SKM-1 treated with dmso at 0.1 percent for 144 hours (cell line): ENCODE data around the gene KIF1B.

Experiments
- DNase-seq: peaks from one replicate; lab custom pipeline; 2025; ENCODE audit not compliant: unreplicated experiment; lab: John Stamatoyannopoulos, UW

The KIF1B gene

DNA sequence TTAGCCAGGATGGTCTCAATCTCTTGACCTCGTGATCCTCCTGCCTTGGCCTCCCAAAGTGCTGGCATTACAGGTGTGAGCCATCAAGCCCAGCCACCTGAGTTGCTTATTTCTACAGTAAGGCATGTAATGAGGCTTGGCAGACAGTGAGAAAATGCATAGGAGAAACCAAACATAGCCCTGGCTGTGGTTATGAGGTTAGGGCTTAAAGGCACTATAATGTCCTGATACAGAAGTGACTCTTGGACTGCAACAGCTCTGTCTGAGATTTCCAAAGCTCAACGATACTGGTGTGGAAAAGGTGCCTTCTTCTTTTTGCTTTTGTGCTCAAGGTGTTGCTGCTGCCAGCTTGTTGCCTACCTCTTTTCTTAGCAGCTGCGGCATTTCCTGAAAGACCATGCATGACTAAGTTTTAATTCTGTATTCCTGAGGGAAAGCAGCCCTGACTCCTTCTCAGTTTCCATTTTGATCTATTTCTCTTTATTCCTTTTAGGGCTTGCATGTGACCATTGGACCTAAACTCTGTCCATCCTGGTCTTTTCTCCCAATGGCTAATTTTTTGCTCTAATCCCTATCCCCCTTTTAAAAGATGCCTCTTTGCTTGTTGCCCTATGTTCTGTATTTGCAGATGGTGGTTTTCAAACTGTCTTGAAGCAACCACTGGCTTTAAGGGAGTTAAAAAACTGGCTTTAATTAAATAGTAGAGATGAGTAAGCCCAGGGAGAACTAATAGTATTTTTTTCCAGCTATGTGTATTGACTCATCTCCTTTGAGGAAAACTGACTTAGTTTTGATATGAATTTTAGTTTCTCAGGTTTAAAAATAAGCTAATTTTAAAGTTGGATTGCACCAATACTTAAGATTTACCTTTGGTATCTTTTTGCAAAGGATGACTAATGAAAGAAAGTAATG, 70.3 kb downstream of the KIF1B start:
- no peak for DNase-seq

DNA sequence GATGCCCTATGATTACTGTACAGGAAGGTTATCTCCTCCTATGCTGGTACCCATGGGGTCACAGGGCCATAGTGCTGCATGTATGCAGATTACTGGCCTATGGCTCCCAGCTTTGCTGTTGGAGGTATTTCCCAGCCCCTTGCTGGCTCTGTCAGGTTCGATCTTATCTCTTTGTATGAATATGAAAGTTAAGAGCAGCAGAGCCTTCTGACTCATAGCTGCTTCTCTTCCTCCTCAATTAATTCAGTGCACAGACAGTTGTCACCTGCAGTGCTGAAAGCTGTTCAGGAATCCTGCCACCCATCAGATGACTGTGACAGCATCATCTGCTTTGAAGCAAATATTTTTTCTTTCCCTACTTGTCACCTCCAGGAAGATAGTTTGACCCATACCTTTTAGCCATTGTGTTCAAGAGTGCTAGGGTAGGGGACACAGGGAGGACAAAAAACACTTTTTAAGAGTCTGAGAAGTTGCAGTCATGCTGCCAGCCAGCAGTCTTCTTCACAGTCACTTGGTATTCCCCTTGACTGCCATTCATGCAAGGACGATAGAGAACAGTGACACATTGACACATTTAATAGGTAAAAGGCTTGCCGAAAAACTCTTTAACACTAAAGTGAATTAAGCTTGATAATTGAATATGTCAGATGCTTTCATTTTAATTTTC, 73.1 kb downstream of the KIF1B start:
- DNase-seq: no peak

DNA sequence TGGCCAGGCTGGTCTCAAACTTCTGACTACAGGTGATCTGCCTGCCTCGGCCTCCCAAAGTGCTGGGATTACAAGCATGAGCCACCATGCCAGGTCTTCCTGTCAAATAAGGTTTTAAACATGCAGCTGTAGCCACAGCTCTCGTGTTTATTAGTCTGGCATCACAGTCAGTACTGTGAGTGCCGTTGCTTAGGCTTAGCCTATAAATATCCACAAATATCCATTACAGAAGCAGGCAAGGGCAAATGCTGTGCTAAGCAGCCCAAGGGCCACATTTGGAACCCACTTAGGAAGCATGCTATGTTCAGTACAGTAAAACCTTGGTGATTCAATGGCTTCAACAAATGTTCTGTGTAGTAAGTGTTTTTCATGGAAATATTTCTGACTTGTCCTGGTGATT, 75.9 kb downstream of the KIF1B start:
- DNase-seq: no peak

DNA sequence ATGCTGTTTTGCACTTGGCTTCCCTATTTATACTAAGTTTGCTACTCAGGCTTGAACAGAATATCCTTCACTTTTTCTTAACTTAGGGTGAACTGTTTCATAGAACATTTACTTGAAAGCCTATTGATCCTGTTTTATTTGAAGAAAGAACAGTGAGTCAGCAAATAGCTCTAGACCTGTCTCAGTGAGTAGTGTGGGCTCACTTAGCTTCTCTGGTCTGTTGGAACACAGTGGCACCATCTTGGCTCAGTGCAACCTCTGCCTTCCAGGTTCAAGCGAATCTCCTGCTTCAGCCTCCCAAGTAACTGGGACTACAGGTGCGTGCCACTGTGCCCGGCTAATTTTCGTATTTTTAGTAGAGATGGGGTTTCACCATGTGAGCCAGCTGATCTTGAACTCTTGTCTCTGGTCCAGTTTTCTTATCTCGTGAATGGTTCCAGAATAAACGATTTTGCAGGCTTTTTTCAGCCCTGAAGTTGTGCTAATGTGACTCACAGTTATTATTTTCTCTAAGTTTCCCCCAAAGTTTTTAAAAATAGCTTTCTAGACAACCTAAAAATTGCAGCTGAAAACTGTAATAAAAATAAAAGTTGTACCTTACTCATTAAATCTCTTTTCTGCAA, 76.8 kb downstream of the KIF1B start:
- DNase-seq: no peak

DNA sequence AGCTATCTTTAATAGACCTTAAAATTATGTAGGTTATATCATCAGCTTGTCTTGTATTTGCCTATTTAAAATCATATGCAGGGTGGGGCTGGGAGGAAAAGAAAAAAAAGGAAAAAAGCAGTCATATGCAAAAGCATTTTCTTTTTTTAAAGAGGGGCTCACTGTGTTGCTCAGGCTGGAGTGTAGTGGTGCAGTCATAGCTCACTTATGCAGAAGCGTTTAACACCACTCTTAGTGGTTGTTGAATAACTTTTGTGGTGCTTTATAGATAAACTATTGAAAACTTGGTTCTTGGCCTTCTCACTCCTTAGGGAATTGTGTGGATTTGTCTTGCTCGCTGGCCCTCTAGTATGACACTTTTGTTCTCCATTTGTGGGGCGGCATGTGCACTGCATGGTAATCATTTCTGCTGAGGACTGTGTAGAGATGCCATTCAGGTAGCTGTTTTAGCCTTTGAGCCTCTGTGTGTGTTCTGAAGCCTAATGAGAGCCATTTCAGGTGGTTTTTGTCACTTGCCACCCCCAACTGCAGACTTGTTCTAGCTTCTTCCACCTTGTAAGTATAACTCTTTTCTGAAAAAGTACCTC, 77.8 kb downstream of the KIF1B start:
- no peak for DNase-seq

DNA sequence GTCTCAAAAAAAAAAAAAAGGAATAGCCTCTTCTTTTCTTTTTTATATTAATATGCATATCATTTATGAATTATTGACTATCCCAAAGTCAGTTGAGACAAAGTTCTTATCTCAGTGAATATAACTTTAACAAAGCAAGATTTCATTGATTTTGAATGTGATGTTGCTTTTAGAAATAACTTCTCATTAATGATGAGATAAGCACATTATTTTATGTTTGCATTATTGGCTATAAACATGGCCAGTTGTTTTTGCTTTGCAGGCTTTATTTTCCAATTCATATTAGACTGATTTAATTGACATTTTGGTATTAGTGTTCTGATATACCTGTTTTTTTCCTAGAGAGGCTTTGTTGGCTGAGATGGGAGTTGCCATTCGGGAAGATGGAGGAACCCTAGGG, 81.3 kb downstream of the KIF1B start:
- DNase-seq: no peak

DNA sequence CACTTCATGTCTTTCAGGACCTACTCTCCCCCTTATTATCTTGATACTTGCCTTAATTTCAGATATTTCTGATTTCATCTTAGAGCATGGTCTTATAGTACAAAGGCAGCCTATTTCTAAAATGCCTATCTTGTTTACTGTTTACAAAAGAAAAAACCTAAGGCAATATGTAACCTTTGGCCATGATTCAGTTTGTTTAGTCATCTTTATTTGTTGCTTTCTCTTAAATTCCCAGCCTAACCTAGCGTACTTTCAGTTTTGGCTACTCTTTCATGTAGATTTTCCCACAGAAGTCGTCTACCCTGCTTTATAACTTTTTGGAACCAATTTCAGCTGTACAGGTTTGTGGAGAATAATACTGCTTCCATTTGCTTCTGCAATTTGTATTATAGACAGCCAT, 81.8 kb downstream of the KIF1B start:
- DNase-seq: no peak

DNA sequence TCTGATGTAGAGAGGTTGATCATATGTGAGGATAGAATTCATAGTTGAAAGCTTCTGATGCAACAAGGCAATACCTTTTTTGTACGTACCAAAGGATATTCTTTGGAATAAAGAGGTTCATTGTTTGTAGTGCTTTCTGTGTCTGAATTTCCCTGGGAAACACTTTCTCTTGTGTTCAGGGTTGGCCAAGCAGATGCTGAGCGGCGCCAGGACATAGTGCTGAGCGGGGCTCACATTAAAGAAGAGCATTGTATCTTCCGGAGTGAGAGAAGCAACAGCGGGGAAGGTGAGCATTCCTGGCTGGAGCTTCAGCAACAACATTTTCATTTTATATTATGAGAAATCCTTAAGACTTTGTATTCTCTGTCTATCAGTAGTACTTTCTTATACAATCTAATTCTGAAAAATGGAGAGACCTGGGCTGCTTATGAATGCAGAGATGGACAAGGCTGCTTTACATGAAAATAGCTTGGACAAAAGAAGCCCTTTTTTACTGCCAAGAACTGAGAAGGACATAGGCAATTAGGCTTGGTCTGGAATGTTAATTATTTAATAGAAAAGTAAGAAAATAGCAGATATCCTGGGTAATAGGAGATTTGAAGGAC, 85.2 kb downstream of the KIF1B start:
- no peak for DNase-seq

DNA sequence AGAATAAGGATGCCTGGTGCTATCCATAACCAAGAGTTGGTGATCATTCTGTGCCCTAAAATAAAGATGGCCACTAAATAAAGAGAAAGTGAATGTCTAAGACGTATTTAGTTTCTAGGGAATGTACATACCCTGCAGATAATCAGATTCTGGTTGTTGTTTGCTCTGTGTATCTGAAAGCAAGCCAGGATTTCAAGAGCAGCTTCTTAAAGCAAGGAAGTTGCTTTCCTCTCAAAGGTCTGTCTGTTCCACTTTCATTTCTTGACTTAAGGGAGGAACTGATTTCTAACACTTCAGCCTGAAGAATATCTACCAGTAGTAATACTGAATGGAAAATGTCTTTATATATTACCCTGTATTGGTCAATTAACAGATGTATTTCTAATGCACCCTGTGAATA, 88.8 kb downstream of the KIF1B start:
- no peak for DNase-seq

DNA sequence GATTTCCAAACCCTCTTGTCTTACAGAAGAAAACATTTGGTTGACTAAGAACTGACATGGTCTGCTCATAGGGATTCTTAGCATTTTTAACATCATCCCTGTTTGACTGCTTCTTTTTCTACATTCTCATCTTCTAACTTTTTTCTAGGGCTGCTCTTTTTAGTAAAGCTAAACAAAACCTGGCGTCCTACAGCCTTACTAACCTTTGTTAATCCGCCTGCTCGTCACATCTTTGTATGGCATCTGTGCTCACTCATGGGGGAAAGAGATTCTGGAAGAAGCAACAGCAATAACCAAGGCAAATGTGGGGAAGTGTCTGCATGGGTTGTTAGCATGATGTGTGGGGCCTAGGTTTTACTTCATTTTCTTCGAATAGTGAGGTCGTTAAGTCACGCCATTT, 92.0 kb downstream of the KIF1B start:
- no peak for DNase-seq

DNA sequence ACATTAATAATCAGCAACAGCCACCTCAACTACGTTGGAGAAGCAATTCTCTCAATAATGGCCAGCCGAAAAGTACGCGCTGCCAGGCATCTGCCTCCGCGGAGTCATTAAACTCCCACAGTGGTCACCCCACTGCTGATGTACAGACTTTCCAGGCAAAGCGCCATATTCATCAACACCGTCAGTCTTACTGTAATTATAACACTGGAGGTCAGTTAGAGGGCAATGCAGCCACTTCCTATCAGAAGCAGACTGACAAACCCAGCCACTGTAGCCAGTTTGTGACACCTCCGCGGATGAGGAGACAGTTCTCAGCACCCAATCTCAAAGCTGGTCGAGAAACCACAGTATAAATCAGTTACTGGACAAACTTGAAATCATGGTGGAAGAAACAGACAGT, 93.9 kb downstream of the KIF1B start:
- DNase-seq: no peak

DNA sequence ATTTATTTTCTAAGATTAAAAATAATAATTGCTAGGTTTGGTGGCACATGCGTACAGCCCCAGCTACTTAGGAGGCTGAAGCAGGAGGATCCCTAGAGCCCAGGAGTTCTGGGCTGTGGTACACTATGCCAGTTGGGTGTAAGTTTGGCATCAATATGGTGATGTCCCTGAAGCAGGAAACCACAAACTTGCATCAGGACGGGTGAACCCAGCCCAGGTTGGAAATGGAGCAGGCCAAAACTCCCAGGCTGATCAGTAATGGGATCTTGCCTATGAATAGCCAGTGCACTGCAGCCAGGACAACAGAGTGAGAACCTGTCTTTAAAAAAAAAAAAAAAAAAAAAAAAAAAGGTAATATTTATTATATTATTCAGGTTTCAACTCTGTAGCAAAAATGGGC, 96.1 kb downstream of the KIF1B start:
- no peak for DNase-seq

DNA sequence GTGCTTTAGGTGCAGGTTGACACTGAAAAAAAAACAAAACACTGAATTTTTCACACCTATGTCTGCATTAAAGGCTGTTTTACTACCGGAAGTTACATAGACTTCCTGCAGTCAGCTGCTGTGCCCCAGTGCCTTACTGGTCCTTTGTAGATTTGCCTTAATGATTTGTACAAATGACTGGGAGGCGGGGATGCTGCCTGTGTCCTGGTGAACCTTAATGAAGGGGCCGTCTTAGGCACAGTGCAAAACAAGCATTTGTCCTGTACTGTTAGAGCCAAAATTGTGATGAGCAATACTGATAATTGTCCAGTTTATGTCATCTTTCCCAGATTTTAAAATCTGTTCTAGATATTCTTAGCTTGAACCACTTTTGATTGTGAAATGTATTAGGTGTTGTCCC, 97.6 kb downstream of the KIF1B start:
- DNase-seq: no peak

DNA sequence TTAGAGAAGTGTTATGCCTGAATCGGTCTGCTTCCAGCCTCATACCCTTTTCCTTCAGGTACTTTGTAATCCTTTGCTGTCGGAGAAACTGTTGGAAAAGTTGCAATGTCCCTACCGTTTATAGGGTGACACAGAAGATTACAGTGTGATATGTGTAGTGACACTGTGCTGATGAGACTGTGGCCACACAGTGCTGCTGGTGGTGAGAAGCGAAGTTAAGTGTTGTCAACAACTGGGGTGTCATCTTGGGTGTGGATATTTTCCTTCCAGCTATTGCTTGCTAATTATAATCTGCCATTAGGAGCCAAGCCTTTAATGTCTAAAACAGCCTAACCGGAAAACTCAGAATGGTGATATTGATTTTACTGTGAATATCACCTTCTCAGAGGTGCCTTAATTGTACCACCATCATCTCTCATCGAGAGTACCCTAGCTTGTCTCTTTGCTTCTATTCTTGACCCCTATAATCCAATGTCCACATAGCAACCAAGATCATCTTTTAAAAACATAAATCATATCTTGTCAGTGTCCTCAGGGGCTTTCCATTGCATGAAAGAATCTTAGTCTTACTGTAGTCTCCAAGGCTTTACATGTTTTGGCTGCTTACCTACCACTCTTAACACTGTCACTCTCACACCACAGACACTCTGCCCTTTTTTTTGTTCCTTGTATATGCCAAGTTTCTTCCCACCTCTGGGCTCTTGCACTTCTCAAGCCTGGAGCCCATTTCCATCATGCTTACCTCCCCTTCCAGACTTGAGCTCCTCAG, 99.1 kb downstream of the KIF1B start:
- DNase-seq: no peak

DNA sequence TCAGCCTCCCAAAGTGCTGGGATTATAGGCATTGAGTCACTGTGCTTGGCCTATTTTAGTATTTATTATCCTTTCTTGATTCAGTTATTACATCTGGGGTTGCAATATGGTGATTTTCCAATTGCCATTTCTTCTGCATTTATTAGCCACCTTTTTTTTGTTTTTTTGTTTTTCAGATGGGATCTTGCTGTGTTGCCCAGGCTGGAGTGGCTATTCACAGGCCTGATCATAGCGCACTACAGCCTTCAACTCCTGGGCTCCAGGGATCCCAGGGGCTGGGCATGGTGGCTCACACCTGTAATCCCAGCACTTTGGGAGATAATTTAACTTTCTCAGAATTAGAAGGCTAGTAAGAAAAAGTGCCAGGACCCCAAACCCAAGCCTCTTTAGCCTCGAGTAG, 106.4 kb downstream of the KIF1B start:
- DNase-seq: no peak

DNA sequence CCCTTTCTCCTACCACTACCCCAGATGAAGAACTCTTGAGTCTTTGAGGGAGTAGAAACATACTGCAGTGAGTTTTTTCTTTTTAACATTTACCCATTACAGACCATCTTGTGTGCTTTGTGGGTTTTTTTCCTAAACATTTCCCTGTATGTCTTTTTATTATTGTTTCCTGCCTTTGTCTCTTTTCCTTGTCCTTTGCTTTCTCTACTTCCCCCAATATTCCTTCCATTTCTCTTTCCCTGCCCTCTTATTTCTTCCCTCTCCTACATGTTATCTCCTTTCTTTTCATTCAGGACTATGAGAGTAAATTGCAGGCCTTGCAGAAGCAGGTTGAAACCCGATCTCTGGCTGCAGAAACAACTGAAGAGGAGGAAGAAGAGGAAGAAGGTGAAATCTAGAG, 109.4 kb downstream of the KIF1B start:
- no peak for DNase-seq

DNA sequence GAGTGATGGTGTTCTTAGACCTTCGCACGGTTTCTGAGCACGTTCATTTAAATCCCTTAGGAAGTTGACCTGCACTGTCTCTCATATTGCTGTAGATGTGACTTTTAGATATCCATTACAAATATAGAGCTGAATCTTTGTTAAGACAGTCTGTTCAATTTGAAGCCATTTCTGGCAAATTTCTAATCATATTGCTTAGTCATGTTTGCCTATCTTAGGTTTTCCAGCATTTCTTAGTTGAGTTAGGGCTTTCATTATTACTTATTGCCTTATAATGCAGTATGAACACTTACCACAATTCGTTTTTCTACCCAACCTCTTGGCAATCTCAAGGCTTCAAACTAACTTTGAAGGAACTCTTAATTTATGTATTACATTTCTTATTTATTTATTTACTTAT, 110.0 kb downstream of the KIF1B start:
- DNase-seq: no peak

DNA sequence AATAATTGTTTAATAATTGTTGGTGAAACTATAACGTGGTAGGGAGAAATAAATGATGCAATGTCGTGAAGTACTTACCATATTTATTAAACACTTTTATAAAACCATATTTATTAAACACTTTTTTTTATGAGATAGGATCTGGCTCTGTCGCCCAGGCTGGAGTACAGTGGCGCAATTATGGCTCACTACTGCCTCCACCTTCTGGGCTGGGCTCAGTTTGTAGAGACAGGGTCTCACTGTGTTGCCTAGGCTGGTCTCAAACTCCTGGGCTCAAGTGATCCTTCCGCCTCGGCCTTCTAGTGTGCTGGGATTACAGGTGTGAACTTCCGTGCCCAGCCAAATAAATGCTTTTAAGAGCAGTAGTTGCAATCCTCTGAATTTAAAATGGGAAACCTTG, 112.5 kb downstream of the KIF1B start:
- DNase-seq: no peak

DNA sequence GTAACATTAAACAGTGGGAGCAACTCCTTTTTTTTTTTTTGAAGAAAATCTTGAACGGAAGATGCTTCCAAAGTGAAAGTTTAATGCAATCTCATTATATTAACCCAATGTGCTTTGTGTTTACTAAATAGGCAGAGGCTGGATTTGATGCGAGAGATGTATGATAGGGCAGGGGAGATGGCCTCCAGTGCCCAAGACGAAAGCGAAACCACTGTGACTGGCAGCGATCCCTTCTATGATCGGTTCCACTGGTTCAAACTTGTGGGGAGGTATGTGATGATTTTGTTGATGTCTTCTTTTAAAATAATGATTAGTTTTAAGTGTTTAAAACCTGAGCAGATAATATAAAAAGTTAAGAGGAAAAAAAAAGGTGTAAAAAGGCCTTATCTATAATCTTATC, 114.3 kb downstream of the KIF1B start:
- DNase-seq: no peak

DNA sequence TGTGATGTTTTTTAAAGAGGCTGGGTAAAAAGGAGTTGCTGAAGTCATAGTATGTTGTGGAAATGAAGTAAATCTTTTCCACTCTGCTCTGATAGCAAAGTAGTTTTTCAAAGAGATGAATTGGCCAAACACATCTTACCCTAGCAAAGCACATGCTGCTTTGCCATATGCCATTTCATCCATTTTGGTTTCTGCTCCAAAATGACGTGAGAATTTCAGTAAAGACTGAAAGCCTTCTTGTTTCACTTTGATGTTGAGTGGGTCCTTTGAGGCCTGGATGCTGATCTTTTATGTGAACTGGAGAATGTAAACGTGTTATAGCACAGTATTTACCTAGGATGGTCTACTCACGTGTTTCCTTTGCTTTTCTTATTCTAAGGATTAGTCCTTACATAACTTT, 115.2 kb downstream of the KIF1B start:
- no peak for DNase-seq

DNA sequence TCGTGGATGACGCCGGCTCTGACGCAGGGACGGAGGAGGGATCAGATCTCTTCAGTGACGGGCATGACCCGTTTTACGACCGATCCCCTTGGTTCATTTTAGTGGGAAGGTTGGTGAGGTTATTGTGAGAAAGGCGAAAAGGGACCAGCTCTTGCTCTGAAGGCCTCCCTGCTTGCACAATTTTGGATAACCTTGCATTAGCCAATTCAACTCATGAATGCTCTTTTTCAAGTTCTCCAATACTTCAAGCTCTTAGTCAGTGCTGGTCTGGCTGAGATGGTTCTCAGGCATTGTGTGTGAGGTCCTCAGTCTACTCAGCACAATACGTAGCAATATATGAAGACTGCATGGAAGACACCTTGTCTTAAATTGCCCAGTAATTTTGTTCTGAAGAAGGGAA, 115.9 kb downstream of the KIF1B start:
- DNase-seq: no peak
